HG03460 (cell line): ENCODE results near the gene RUFY1.
"Not testable (repeated sequence)": the region's sequence is repeated elsewhere in the genome, so short reads cannot be mapped to it uniquely, and the experiment has no call there.

Experiments
- ATAC-seq: cut with Tn5 transposase; IDR thresholded peaks from one replicate; pipeline ENCODE4 v1.9.1; 2021; ENCODE audit not compliant: unreplicated experiment

Gene RUFY1

GRCh38 chr5:179620293-179620692 lies 69.9 kb downstream of the RUFY1 start:
- ATAC-seq, result no peak

GRCh38 chr5:179620703-179621350 lies 70.5 kb downstream of the RUFY1 start:
- no peak for ATAC-seq

GRCh38 chr5:179621551-179622214 lies 71.3 kb downstream of the RUFY1 start:
- ATAC-seq, result no peak

GRCh38 chr5:179623003-179623905 lies 72.9 kb downstream of the RUFY1 start, which contains the start of gene HNRNPH1:
Gene HNRNPH1 (minus strand): TSS chr5:179623671. CDS start chr5:179623133, 538 bp downstream.
- peak; percentile 72 for ATAC-seq

- ATAC-seq, result peak; percentile 3
These were observed 73.8 kb downstream of the RUFY1 start for GRCh38 chr5:179623906-179624741.

- ATAC-seq, result no peak
These were observed 74.5 kb downstream of the RUFY1 start for GRCh38 chr5:179624841-179625271.

GRCh38 chr5:179633501-179634369 lies 83.4 kb downstream of the RUFY1 start:
- peak; percentile 66 for ATAC-seq

GRCh38 chr5:179634370-179635172 lies 84.2 kb downstream of the RUFY1 start:
- peak; percentile 90 for ATAC-seq

GRCh38 chr5:179639296-179639695 lies 88.9 kb downstream of the RUFY1 start:
- ATAC-seq, result not testable (repeated sequence)

GRCh38 chr5:179641745-179642144 lies 91.4 kb downstream of the RUFY1 start:
- ATAC-seq, result not testable (repeated sequence)

- not testable (repeated sequence) for ATAC-seq
These were observed 92.3 kb downstream of the RUFY1 start for GRCh38 chr5:179642626-179643025.

GRCh38 chr5:179643141-179643920 lies 93.0 kb downstream of the RUFY1 start:
- ATAC-seq, result not testable (repeated sequence)

GRCh38 chr5:179644766-179645165 lies 94.4 kb downstream of the RUFY1 start:
- not testable (repeated sequence) for ATAC-seq

GRCh38 chr5:179648410-179648809 lies 98.1 kb downstream of the RUFY1 start:
- ATAC-seq, result no peak

- not testable (repeated sequence) for ATAC-seq
These were observed 98.9 kb downstream of the RUFY1 start for GRCh38 chr5:179649166-179649703.

- ATAC-seq, result not testable (repeated sequence)
These were observed 99.9 kb downstream of the RUFY1 start for GRCh38 chr5:179650245-179650644.

- not testable (repeated sequence) for ATAC-seq
These were observed 102.8 kb downstream of the RUFY1 start for GRCh38 chr5:179653135-179653534.
